H9 (cell line): ENCODE results near the gene WDR77. TPM values are rescaled to one million over a fixed set of nuclear protein-coding genes. Genes with fewer than 3 reads are reported as not detected.

Source experiments
- DNase-seq: peaks from one replicate; pipeline ENCODE4 v3.0.0-alpha.2; 2017
- H2AFZ ChIP-seq: one replicate; pipeline ENCODE4 v1.6.1; 2013; ENCODE audit warnings: mild to moderate bottlenecking, low read length, control low read depth, moderate library complexity
- H2AK5ac ChIP-seq: 2 replicates; pipeline ENCODE4 v1.6.1; 2013; ENCODE audit warnings: low read length, control low read depth, mixed read lengths; ENCODE audit not compliant: insufficient read length
- H2BK120ac ChIP-seq: one replicate; pipeline ENCODE4 v1.6.1; 2013; ENCODE audit warnings: low read depth, mild to moderate bottlenecking, low read length, control low read depth, inconsistent platforms; ENCODE audit not compliant: poor library complexity, severe bottlenecking
- H2BK12ac ChIP-seq: 2 replicates; pipeline ENCODE4 v1.6.1; 2013; ENCODE audit warnings: low read length, control low read depth, mixed read lengths, low read depth; ENCODE audit not compliant: insufficient read length
- H2BK15ac ChIP-seq: 2 replicates; pipeline ENCODE4 v1.6.1; 2013; ENCODE audit warnings: low read depth, low read length, control low read depth
- H2BK20ac ChIP-seq: one replicate; pipeline ENCODE4 v1.6.1; 2013; ENCODE audit warnings: low read depth, mild to moderate bottlenecking, low read length, control low read depth, inconsistent platforms; ENCODE audit not compliant: poor library complexity, severe bottlenecking
- H2BK5ac ChIP-seq: 2 replicates; pipeline ENCODE4 v1.6.1; 2013; ENCODE audit warnings: low read length, control low read depth, mixed read lengths; ENCODE audit not compliant: insufficient read length
- H3K14ac ChIP-seq: 2 replicates; pipeline ENCODE4 v1.6.1; 2013; ENCODE audit warnings: low read length, control low read depth; ENCODE audit not compliant: insufficient read depth
- H3K18ac ChIP-seq: 2 replicates; pipeline ENCODE4 v1.6.1; 2013; ENCODE audit warnings: low read depth, mild to moderate bottlenecking, mixed read lengths, low read length, control low read depth; ENCODE audit not compliant: insufficient read length
- H3K23ac ChIP-seq: 2 replicates; pipeline ENCODE4 v1.6.1; 2013; ENCODE audit warnings: low read length, control low read depth, mixed read lengths, low read depth; ENCODE audit not compliant: insufficient read length
- H3K23me2 ChIP-seq: 2 replicates; pipeline ENCODE4 v1.6.1; 2013; ENCODE audit warnings: low read depth, mild to moderate bottlenecking, mixed read lengths, low read length, control low read depth; ENCODE audit not compliant: insufficient read length, poor library complexity, severe bottlenecking
- H3K27ac ChIP-seq: 2 replicates; pipeline ENCODE4 v1.5.1; 2013; ENCODE audit warnings: low read length, control low read depth, mixed read lengths, low read depth; ENCODE audit not compliant: insufficient read length
- H3K27me3 ChIP-seq: 2 replicates; pipeline ENCODE4 v1.6.1; 2013; ENCODE audit warnings: low read length, control low read depth, inconsistent platforms; ENCODE audit not compliant: insufficient read depth
- H3K4ac ChIP-seq: 2 replicates; pipeline ENCODE4 v1.6.1; 2013; ENCODE audit warnings: low read depth, mild to moderate bottlenecking, control low read depth, inconsistent platforms, low read length, moderate library complexity
- H3K4me1 ChIP-seq: 2 replicates; pipeline ENCODE4 v1.6.1; 2013; ENCODE audit warnings: low read length, control low read depth, inconsistent platforms; ENCODE audit not compliant: insufficient read depth
- H3K4me2 ChIP-seq: 2 replicates; pipeline ENCODE4 v1.6.1; 2013; ENCODE audit warnings: low read length, control low read depth, mixed read lengths; ENCODE audit not compliant: insufficient read length, insufficient read depth
- H3K56ac ChIP-seq: 2 replicates; pipeline ENCODE4 v1.6.1; 2013; ENCODE audit warnings: low read depth, mild to moderate bottlenecking, mixed read lengths, low read length, control low read depth; ENCODE audit not compliant: insufficient read length
- H3K79me1 ChIP-seq: 2 replicates; pipeline ENCODE4 v1.6.1; 2013; ENCODE audit warnings: low read depth, mild to moderate bottlenecking, moderate library complexity, low read length, control low read depth, inconsistent platforms; ENCODE audit not compliant: insufficient read depth, poor library complexity, severe bottlenecking
- H3K79me2 ChIP-seq: 2 replicates; pipeline ENCODE4 v1.6.1; 2013; ENCODE audit warnings: low read length, control low read depth, inconsistent platforms; ENCODE audit not compliant: insufficient read depth
- H3K9ac ChIP-seq: 2 replicates; pipeline ENCODE4 v1.6.1; 2013; ENCODE audit warnings: low read length, control low read depth, mixed read lengths; ENCODE audit not compliant: insufficient read length; ENCODE audit errors: extremely low read depth
- H3K9me3 ChIP-seq: one replicate; pipeline ENCODE4 v1.6.1; 2013; ENCODE audit warnings: low read depth, low read length, inconsistent platforms; ENCODE audit not compliant: control insufficient read depth
- H3T11ph ChIP-seq: one replicate; pipeline ENCODE4 v1.6.1; 2013; ENCODE audit warnings: mild to moderate bottlenecking, low read length, control low read depth, inconsistent platforms
- H4K20me1 ChIP-seq: one replicate; pipeline ENCODE4 v1.6.1; 2013; ENCODE audit not compliant: control insufficient read depth, insufficient read length, insufficient read depth
- H4K5ac ChIP-seq: 2 replicates; pipeline ENCODE4 v1.6.1; 2013; ENCODE audit warnings: low read depth, mild to moderate bottlenecking, mixed read lengths, low read length, control low read depth; ENCODE audit not compliant: insufficient read length
- H4K8ac ChIP-seq: replicated peaks from 2 replicates; pipeline ENCODE4 v1.6.1; 2013; ENCODE audit warnings: low read length, control low read depth, mixed read lengths, low read depth; ENCODE audit not compliant: insufficient read length
- H4K91ac ChIP-seq: 2 replicates; pipeline ENCODE4 v1.6.1; 2013; ENCODE audit warnings: low read depth, mild to moderate bottlenecking, moderate library complexity, mixed read lengths, low read length, control low read depth; ENCODE audit not compliant: insufficient read length
- H3K27ac Mint-ChIP-seq, 3 experiments: 2 replicates in 2 of 3; 3 replicates in 1 of 3; pipeline ENCODE4 v1.8.0; 2020 to 2021; ENCODE audit warnings: mixed read lengths in 3 of 3, mild to moderate bottlenecking in 1 of 3, moderate library complexity in 1 of 3
- H3K27me3 Mint-ChIP-seq: 2 replicates; pipeline ENCODE4 v1.8.0; 2021; ENCODE audit warnings: low read depth, mild to moderate bottlenecking, moderate library complexity, mixed read lengths
- H3K36me3 Mint-ChIP-seq, 3 experiments: 2 replicates in 2 of 3; 3 replicates in 1 of 3; pipeline ENCODE4 v1.8.0; 2020 to 2021; ENCODE audit warnings: low read depth in 3 of 3, mixed read lengths in 3 of 3; ENCODE audit not compliant: insufficient read depth in 1 of 3
- H3K4me1 Mint-ChIP-seq, 2 experiments: 2 replicates each; pipeline ENCODE4 v1.8.0; 2020; ENCODE audit warnings: mixed read lengths in 2 of 2
- H3K4me3 Mint-ChIP-seq, 2 experiments: 2 replicates in 1 of 2; 3 replicates in 1 of 2; pipeline ENCODE4 v1.8.0; 2020 to 2021; ENCODE audit warnings: mild to moderate bottlenecking in 2 of 2, mixed read lengths in 2 of 2, moderate library complexity in 1 of 2
- H3K9me3 Mint-ChIP-seq, 2 experiments: 2 replicates in 1 of 2; 3 replicates in 1 of 2; pipeline ENCODE4 v1.8.0; 2020; ENCODE audit warnings: mild to moderate bottlenecking in 2 of 2, mixed read lengths in 2 of 2, moderate library complexity in 1 of 2
- CTCF ChIP-seq: fragments of 200-600 bp; sonication (generic); conservative IDR thresholded peaks from 3 replicates; pipeline ENCODE4 v1.8.0; 2021; ENCODE audit warnings: antibody characterized with exemption, mild to moderate bottlenecking
- WGBS: extraction: QIAGEN DNeasy Blood & Tissue Kit; methylation state at CpG from one replicate; pipeline ENCODE4 v1.1.7; 2013; ENCODE audit warnings: missing lambda C conversion rate, low lambda C conversion rate, mixed read lengths; ENCODE audit not compliant: insufficient read length; ENCODE audit errors: extremely low coverage; 5-methylcytosine and 5-hydroxymethylcytosine counted together
- total RNA-seq: library from RNA; stranded (reverse); gene quantifications from 2 replicates; pipeline ENCODE4 v1.2.1, GENCODE V29; 2021

The WDR77 gene
- total RNA-seq, 1 experiment from 2014 or later: 70.9 TPM

DNA sequence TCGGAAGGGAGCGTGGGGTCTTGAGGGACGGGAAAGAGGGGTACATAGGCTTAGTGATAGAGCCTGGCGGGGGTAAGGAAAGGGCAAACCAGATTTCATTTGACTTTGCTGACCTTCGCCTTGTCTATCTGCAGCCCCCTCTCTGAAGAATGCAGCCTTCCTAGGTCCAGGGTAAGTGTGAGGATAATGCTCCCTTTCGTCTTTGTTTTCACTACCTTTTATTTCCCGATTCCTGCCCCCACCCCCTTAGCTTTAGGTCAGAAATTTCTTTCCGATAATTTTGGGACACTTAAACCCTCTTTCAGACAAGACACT lies 604 bp upstream of the WDR77 start:
- no peak overlapping the region for H2BK20ac ChIP-seq
- Mint-ChIP-seq H3K36me3 (peaks cover 15 to 54% (median 33%) of the 10 kb centered on the region in 3 experiments), H3K27me3 (no peaks in the 10 kb centered on the region), H3K4me3 (peak overlapping the region; percentile 100), H3K9me3 (no peaks in the 10 kb centered on the region), H3K27ac (peak overlapping the region; percentile 96 to 100 (median 99)), H3K4me1 (peaks cover 12 to 21% of the 10 kb centered on the region in 2 experiments)
- peak overlapping the region; percentile 77 for H3K4me2 ChIP-seq
- H4K91ac ChIP-seq: no peak overlapping the region
- H3K4me1 ChIP-seq: no peaks in the 10 kb centered on the region
- peak overlapping the region; percentile 62 for H3K18ac ChIP-seq
- WGBS: no CpG with 5 or more reads among the region's 8 CpGs
- peak overlapping the region; percentile 50 for H4K5ac ChIP-seq
- no peaks in the 10 kb centered on the region for H4K20me1 ChIP-seq
- H3K4ac ChIP-seq: no peak overlapping the region
- H3K79me1 ChIP-seq: peaks cover 16% of the 10 kb centered on the region
- no peaks in the 10 kb centered on the region for H3K9me3 ChIP-seq
- H4K8ac ChIP-seq: peak overlapping the region; percentile 44
- H2AFZ ChIP-seq: no peak overlapping the region
- H3K23me2 ChIP-seq: peaks cover 14% of the 10 kb centered on the region
- no peak overlapping the region for H2BK12ac ChIP-seq
- H3K14ac ChIP-seq: peak overlapping the region; percentile 82; the same call in 1 of the 2 replicates
- no peak overlapping the region for H3T11ph ChIP-seq
- H3K56ac ChIP-seq: peak overlapping the region; percentile 57
- TF ChIP-seq CTCF: no peak
- H3K23ac ChIP-seq: no peak overlapping the region
- H3K27ac ChIP-seq: peak overlapping the region; percentile 63
- DNase-seq: no peak
- peaks cover 18% of the 10 kb centered on the region; the same call in 1 of the 2 replicates for H3K79me2 ChIP-seq
- no peaks in the 10 kb centered on the region for H3K27me3 ChIP-seq
- H3K9ac ChIP-seq: peak overlapping the region; percentile 98
- no peak overlapping the region for H2BK120ac ChIP-seq
- H2BK5ac ChIP-seq: no peak overlapping the region
- no peak overlapping the region for H2AK5ac ChIP-seq
- no peak overlapping the region for H2BK15ac ChIP-seq
